ENCODE data around the gene TBX1. TPM values are rescaled to one million over a fixed set of nuclear protein-coding genes. Genes with fewer than 3 reads are reported as not detected.

Gene TBX1
- total and polyA plus RNA-seq, 2 of the 8 experiments (the other 6 are each of a cell fraction or from before 2014, with no cell fraction given) = 0.28 TPM; not detected in 1

GRCh38 chr22:19723983-19724827, 36.4 kb upstream of the TBX1 start:
- ChIA-PET CTCF (ENCODE audit: partially characterized antibody) (interaction anchor here (0.6 to 3.1 kb wide), 35 partner anchors 9 to 281 kb away, joined by 3 to 16 read pairs (median 3); no protein-coding TSS in a partner anchor), POLR2A (ENCODE audit: partially characterized antibody) (interaction anchor here (0.9 to 1.4 kb wide), 7 partner anchors 24 to 95 kb away, joined by 3 to 7 read pairs (median 3); no protein-coding TSS in a partner anchor)
- Histone ChIP-seq H3K4me3 (ENCODE audit: extremely low read depth in 1 of 4, insufficient read depth in 2 of 4, low read depth in 3 of 4, low read length in 4 of 4) (peak overlapping the region in 3 of 4 experiments; percentile 25 to 55 (median 32); a peak in 5 of 8 replicates), H4K20me1 (replicated peaks in 1 of 2; ENCODE audit: control insufficient read depth in 1 of 2, insufficient read depth in 2 of 2, low read length in 2 of 2) (peaks cover 15 to 32% of the 10 kb centered on the region in 2 experiments), H3K79me1 (ENCODE audit: low read depth, low read length) (no peaks in the 10 kb centered on the region), H3K9me3 (ENCODE audit: insufficient read depth in 2 of 2, low read depth in 1 of 2, low read length in 1 of 2) (no peaks in the 10 kb centered on the region), H3K79me2 (ENCODE audit: control insufficient read depth in 1 of 2, insufficient read depth in 2 of 2, low read length in 2 of 2) (no peaks in the 10 kb centered on the region), H3K9ac (replicated peaks in 1 of 4; ENCODE audit: extremely low read depth in 1 of 4, low read depth in 3 of 4, low read length in 3 of 4) (no peak overlapping the region; a peak in 1 of 7 replicates), H3K14ac (ENCODE audit: insufficient read length) (no peak overlapping the region), H4K8ac (ENCODE audit: extremely low read depth, insufficient read depth, low read length) (peak overlapping the region; percentile 88; the same call in 1 of the 2 replicates), H3K36me3 (ENCODE audit: control insufficient read depth in 2 of 4, insufficient read depth in 4 of 4, low read length in 3 of 4) (peaks cover 0 to 5% (median 0%) of the 10 kb centered on the region in 4 experiments; a peak in 1 of 8 replicates), H2BK12ac (ENCODE audit: low read depth, low read length) (peak overlapping the region; percentile 50; the same call in 1 of the 2 replicates), H2AK5ac (ENCODE audit: low read depth, low read length) (no peak overlapping the region), H2BK15ac (ENCODE audit: low read length) (0 out of 2 replicates have a peak overlapping the region, but pooled peaks have one; percentile 92), H2AFZ (ENCODE audit: low read length) (no peak overlapping the region), H3K4ac (replicated peaks; ENCODE audit: insufficient read length, low read depth, low read length) (no peak overlapping the region), H3K4me2 (ENCODE audit: insufficient read depth in 1 of 2, low read depth in 2 of 2, low read length in 2 of 2) (peak overlapping the region; percentile 74 to 87), H2BK20ac (ENCODE audit: low read length) (no peak overlapping the region), H4K5ac (ENCODE audit: insufficient read length, low read depth, low read length) (no peak overlapping the region), H3K27ac (ENCODE audit: low read depth, low read length) (no peak overlapping the region), H3K18ac (ENCODE audit: extremely low read depth, low read length) (peak overlapping the region; percentile 52; the same call in 1 of the 2 replicates), H2BK5ac (ENCODE audit: low read depth, low read length) (no peak overlapping the region), H3K56ac (replicated peaks; ENCODE audit: insufficient read length, low read depth, low read length) (no peak overlapping the region), H3K27me3 (replicated peaks in 1 of 4; ENCODE audit: control insufficient read depth in 3 of 4, extremely low read depth in 1 of 4, insufficient read depth in 3 of 4, low read length in 3 of 4) (peaks cover 80 to 100% (median 97%) of the 10 kb centered on the region in 4 experiments), H4K91ac (replicated peaks; ENCODE audit: insufficient read length, low read length) (no peak overlapping the region), H3K4me1 (replicated peaks in 1 of 4; ENCODE audit: control insufficient read depth in 3 of 4, insufficient read depth in 4 of 4, low read length in 3 of 4) (peaks cover 0 to 33% (median 20%) of the 10 kb centered on the region in 4 experiments; a peak in 6 of 7 replicates), H3K23me2 (ENCODE audit: low read depth, low read length) (peaks cover 18% of the 10 kb centered on the region; the same call in 1 of the 2 replicates), H3K23ac (ENCODE audit: insufficient read length) (no peak overlapping the region), H2BK120ac (replicated peaks; ENCODE audit: low read depth, low read length) (no peak overlapping the region)
- WGBS, 2 experiments (ENCODE audit: extremely low coverage in 1 of 2, insufficient coverage in 1 of 2, insufficient read length in 1 of 2, insufficient replicate concordance in 2 of 2, low coverage in 1 of 2, low lambda C conversion rate in 2 of 2, missing lambda C conversion rate in 1 of 2) = 6% methylated on average over 58 of the region's 89 CpGs; no CpG with 5 or more reads in 1 of the 2 experiments
- DNase-seq (ENCODE audit: low read depth in 1 of 2, low spot score in 2 of 2) (peak in 1 of 2 experiments; percentile 79), FAIRE-seq (no peak)
